Body of pancreas (tissue), 4 donors: Measurements from ENCODE around the gene CRKL.

Experiments used
- POLR2A ChIP-seq, 3 donors: fragments of 450-650 bp; IDR thresholded peaks; one replicate each; pipeline ENCODE4 v1.6.1; 2016; ENCODE audit warnings: antibody characterized with exemption in 3 of 3, mild to moderate bottlenecking in 2 of 3
- TF ChIP-seq, protein P1 (sequence below), 7 experiments: fragments of 450-650 bp in 4 of 7; fragments of 200-600 bp in 3 of 7; sonication (generic) in 3 of 7; IDR thresholded peaks; one replicate each; pipeline ENCODE4 v1.5.1; 2016 to 2019; ENCODE audit warnings: antibody characterized with exemption in 7 of 7

DNA sequence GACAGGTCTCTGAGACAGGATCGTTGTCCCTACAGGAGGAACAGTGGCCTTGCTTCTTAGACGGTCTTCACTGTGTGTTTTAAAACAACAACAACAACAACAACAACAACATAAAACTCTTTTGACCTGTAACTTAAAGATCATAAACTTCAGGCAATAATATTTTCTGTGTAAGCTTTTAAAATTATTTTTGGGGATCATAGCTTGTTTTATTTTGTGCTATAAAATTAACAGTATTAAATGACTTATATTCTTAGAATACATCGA, 36.1 kb downstream of the CRKL start:
- TF ChIP-seq POLR2A (IDR thresholded peaks at IDR 0.05): no peak
- TF ChIP-seq, protein P1, sequence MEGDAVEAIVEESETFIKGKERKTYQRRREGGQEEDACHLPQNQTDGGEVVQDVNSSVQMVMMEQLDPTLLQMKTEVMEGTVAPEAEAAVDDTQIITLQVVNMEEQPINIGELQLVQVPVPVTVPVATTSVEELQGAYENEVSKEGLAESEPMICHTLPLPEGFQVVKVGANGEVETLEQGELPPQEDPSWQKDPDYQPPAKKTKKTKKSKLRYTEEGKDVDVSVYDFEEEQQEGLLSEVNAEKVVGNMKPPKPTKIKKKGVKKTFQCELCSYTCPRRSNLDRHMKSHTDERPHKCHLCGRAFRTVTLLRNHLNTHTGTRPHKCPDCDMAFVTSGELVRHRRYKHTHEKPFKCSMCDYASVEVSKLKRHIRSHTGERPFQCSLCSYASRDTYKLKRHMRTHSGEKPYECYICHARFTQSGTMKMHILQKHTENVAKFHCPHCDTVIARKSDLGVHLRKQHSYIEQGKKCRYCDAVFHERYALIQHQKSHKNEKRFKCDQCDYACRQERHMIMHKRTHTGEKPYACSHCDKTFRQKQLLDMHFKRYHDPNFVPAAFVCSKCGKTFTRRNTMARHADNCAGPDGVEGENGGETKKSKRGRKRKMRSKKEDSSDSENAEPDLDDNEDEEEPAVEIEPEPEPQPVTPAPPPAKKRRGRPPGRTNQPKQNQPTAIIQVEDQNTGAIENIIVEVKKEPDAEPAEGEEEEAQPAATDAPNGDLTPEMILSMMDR (IDR thresholded peaks at IDR 0.05): no peak
